Smooth muscle cell of the brain vasculature (primary cell): Measurements from ENCODE around the gene ABCC9.
"Not testable (repeated sequence)": the region's sequence is repeated elsewhere in the genome, so short reads cannot be mapped to it uniquely, and the experiment has no call there.

Source experiments
- DNase-seq: peaks from one replicate; pipeline ENCODE4 v3.0.0-alpha.2; 2012; ENCODE audit warnings: low read depth, low spot score

The ABCC9 gene

DNA sequence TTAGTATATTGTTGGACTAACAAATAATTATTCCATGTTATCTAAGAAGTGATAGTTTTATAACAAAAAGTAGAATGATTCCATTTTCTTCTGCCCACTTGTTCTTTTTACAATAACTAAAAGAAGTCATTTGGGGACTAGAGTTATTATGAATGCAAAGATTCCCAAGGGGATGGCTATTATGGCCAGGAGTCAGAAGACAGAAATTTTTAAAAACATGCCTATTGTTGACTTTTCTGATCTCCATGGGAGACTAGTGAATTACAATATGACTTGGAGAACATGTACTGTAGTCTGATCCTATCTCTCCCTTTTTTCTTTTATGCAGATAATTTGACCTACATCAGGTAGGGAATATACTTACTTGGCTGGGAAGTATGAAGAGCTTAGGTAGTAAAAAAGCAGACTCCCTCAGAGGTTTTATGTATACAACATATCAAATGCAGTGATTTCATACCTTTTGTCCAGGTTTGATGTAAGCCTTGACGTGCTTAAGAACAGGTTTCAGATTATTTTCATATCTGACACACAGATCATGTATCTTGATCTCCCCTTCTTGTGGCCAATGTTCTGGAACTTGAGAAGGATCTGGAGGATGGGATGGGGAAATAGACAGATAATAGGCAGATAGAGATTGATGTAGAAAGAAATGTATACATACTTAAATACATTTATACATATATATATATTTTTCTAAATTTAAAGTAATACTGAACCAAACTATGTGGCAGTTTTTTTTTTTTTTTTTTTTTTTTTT is 125.7 kb downstream of the ABCC9 start:
- DNase-seq = no peak

DNA sequence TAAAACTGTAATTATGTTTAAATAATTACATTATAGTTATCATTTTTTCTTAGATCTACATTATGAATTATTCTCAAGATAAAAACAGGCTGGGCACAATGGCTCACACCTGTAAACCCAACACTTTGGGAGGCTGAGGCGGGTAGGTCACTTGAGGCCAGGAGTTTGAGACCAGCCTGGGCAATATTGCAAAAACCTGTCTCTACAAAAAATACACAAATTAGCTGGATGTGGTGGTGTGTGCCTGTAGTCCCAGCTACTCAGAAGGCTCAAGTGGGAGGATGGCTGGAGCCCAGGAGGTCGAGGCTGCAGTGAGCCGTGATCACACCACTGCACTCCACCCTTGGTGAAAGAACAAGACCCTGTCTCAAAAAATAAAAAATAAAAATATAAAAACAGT is 126.4 kb downstream of the ABCC9 start:
- no peak for DNase-seq

DNA sequence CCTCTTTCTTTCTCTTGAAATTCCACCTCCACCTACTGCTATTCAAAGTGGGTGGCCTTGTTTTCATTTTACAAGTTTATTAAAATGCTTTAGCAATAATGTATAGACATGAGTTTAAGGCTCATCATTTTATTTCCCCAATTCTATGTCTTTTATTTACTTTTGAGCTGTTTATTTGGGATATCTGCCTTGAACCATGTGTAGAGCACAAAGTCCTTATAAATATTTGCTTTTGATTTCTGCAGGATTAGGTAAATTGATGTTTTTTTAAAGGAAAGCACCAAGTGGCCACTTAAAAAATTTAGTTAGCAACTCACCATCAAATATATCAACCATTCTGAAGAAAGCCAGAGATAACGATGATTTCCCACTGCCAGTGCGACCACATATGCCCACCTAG is 126.9 kb downstream of the ABCC9 start:
- no peak for DNase-seq

DNA sequence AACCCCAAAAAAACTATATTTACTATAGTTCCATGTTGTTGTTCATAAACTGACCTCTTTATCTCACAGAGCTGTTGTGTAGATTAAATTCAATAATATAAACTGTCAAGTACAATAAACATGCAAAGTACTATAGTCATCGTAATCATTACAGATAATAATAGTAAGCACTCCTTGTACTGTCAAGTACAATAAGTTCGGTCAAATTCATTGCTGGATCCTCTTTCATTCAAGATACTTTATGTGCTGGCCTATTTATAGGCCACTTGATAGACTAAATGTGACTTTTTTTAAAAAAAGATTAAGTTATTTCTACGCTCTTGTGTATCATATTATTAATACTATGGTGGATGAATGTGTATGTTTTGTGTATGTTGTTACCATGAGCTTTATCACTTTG is 127.5 kb downstream of the ABCC9 start:
- DNase-seq = no peak

DNA sequence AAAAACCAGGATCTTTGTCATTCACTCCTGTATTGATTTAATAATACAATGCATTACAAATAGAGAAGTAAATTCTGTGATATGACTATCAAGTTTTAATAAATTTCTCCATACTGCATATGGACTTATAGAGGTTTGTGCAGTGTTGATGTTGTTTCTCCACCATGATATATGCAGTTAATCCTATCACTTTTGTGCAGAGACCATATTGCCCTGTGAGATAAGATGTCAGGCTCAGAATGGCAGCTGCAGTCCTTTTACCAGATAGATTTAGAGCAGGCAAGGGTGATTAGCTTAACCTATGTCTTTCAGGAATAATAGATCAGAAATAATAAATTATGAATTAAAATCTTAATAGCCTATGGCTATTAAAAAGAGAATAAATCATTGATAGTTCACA is 128.1 kb downstream of the ABCC9 start:
- no peak for DNase-seq

DNA sequence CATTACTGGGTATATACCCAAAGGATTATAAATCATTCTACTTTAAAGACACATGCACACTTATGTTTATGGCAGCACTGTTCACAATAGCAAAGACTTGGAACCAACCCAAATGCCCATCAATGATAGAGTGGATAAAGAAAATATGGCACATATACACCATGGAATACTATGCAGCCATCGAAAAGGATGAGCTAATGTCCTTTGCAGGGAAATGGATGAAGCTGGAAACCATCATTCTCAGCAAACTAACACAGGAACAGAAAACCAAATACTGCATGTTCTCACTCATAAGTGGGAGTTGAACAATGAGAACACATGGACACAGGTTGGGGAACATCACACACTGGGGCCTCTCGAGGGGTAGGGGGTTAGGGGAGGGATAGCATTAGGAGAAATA is 128.9 kb downstream of the ABCC9 start:
- DNase-seq = not testable (repeated sequence)

DNA sequence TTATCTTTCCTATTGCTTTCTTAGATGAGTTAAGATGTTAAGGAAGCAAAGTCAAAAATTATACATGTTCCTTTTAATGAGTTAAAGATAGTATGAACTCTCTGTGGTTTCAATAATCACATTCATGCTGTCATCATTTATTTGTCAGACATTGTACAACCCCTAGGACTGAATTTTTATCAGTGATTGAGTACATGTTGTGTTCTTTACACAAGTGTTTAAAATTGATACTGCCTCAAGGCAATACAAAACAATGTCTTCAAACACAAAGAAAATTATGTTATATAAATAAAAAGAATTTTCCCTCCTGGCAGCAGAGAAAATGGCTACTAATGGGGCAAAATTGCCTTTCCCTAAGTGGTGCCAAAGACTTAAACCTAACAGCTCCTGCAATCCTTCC is 132.1 kb downstream of the ABCC9 start:
- DNase-seq = no peak

DNA sequence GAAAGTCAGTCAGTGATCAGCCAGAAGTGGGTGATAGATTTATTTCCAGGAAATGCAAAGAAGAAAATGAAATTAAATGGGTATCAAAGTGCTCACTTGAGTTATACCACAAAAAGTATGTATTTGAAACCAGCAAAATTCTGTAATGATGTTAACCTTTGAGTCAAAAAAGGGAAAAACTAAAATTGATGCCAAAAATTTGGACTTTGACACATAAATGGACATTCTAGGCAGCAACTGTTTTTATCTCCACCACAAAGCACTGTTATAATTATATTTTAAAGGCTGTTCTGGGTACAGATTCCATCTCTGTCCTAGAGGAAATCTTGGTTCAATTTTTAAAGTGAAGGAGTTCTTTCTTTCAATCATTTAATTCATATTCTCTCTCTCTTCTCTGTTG is 135.0 kb downstream of the ABCC9 start:
- no peak for DNase-seq

DNA sequence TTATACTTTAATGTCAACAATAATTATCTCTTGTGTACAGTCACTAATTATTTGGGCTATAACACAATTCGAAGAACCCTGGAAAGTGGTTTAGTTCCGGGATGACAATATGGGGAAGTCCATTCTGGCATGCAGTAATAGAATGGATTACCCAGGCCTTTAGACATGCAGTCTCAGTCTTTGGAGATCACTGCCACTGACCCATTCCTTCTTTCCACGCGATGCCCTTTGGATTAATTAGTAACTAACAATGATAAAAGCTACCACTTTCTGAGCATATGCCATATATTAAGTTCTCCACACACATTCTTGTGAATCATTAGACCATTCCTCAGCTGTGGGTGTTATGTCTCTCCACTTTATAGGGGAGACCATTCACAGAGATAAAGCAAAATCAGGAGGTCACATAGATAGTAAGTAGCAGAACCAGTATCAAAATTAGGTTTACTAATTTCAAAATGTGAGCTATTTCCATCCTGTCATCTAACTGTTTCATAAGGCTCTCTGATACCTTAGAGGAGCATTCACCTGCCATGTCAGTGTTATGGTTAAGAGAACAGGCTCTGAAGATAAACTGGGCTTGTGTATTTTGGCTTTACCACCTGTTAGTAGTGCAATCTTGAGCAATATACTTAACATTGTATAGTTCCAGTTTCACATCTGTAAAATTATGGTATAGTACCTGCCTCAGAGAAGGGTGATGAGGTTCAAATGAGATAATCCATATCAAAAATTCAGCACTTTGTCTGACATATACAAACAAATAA is 139.5 kb downstream of the ABCC9 start:
- no peak for DNase-seq

DNA sequence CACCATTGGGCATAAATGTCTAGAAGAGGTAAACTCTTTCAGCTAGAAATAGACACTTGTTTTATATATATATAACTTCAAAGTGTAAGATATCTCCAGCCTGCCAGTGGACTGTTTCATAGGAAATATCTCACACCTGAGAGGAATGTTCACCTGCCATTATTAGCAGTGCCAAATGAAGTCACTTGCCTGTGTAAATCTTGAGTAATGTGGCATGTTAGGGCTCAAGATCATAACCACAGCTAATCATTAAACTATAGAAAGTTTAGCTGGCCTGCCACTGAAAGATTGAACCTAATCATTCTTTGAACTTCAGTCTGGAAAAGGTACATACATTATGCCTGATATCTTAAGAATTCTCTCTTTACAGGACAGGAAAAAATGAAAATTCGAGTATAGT is 141.2 kb downstream of the ABCC9 start:
- no peak for DNase-seq

DNA sequence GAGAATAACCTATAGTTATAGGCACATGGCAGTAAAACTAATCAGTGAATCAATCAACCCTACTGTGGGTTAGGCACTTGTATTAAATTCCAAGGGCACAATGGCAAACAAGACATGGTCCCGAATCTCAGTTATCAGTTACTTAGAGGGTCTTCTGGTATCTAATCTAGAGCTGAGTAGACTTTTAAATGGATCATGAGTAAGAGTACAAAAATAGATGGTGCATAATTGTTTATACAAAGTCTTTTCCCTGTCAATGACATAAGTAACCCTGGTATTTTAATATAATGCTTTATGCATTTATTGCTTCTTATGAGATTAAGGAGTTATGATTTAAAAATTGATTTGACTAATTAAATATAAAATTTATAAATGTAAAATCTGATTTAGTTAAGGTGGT is 143.7 kb downstream of the ABCC9 start:
- no peak for DNase-seq

DNA sequence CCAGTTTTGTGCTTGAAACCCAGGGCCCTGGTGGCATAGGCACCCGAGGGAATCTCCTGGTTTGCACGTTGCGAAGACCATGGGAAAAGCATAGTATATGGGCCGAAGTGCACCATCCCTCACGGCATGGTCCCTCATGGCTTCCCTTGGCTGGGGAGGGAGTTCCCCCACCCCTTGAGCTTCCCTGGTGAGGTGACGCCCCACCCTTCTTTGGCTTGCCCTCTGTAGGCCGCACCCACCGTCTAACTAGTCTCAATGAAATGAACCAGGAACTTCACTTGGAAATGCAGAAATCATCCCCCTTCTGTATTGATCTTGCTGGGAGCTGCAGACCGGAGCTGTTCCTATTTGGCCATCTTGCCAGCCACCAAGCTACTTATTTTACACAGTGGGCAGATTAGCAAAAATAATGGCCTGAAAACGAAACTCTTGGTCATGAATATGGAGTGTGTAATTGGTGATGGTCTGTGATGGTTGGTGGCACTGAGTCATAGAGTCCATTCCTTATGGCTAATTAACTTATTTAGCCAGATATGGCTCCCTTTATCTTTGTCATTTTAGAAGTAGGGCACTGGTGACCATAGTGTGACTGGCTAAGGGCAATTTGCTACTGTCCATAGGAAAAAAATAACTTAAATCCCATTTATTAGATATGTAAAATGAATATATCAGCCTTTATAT is 145.4 kb downstream of the ABCC9 start:
- DNase-seq = no peak

DNA sequence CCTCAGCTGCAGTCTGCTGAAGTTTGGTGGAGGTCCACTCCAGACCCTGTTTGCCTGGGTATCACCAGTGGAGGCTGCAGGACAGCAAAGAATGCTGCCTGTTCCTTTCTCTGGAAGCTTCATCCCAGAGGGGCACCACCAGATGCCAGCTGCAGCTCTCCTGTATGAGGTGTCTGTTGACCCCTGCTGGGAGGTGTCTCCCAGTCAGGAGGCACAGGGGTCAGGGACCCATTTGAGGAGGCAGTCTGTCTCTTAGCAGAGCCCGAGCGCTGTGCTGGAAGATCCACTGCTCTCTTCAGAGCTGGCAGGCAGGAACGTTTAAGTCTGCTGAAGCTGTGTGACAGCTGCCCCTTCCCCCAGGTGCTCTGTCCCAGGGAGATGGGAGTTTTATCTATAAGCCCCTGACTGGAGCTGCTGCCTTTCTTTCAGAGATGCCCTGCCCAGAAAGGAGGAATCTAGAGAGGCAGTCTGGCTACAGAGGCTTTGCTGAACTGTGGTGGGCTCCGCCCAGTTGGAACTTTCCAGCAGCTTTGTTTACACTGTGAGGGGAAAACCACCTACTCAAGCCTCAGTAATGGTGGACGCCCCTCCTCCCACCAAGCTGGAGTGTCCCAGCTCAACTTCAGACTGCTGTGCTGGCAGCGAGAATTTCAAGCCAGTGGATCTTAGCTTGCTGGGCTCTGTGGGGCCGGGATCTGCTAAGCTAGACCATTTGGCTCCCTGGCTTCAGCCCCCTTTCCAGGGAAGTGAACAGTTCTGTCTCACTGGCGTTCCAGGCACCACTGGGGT is 146.2 kb downstream of the ABCC9 start:
- not testable (repeated sequence) for DNase-seq

DNA sequence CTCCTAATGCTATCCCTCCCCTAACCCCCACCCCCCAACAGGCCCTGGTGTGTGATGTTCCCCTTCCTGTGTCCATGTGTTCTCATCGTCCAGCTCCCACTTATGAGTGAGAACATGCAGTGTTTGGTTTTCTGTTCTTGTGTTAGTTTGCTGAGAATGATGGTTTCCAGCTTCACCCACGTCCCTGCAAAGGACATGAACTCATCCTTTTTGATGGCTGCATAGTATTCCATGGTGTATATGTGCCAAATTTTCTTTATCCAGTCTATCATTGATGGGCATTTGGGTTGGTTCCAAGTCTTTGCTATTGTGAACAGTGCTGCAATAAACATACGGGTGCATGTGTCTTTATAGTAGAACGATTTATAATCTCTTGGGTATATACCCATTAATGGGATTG is 151.5 kb downstream of the ABCC9 start:
- not testable (repeated sequence) for DNase-seq

DNA sequence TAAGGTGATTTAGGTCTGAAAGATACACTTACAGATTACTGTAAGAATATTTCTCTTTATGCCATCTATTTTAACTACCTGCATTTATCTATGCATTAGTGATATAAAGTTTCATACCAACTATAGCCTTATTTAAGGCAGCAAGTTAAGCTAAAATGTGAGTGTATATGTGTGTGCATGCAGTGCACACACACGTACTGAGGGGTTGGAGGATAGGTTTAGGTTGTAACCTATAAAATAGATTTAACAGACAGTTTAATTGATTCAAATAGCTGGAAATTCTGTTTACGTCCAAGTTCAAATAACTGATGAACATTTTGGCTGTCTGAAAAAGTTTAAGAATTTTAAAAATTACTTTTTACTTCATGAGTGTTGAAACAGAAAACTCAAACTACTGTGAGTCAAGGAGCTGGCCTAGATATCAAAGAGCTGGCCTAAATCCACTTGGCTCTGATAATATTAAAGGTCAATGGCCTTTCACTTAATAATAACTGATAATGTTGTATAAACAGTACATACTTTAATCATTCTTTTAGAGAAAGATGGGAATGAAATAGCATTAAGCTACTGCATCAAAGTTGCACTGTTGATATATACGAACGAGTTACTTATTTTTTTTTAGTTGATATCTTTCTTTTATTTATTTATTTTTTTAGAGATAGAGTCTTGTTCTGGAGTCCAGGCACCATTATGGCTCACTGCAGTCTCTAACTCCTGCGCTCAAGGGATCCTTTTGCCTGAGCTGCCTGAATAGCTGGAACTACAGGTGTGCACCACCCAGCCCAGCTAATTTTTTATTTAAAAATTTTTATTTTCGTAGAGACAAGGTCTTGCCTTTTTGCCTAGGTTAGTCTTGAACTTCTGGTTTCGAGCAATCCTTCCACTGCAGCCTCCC is 152.9 kb downstream of the ABCC9 start:
- DNase-seq = no peak

DNA sequence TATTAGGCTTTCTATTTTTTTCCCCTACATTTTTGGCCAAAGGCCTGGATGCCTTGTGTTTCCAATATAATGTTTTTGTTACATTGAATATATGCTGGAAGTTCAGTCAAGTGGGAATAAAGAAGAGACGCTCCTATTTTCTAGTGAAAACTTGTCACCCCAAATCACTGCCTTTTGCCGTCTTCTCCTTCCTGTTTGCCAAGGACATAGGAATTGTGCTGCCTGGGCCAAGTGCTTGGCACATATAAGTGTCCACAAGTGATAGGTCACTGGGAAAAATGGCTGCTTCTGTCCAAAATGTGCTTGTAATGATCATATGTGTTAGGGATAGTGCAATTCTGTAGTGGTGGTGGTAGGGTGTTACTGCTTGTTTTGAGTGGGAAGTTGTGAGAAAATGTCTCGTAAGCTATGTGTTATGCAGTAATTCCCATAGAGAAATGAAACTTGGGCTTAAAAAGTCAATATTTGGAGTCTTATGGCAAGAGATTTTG is 155.1 kb downstream of the ABCC9 start:
- no peak for DNase-seq

DNA sequence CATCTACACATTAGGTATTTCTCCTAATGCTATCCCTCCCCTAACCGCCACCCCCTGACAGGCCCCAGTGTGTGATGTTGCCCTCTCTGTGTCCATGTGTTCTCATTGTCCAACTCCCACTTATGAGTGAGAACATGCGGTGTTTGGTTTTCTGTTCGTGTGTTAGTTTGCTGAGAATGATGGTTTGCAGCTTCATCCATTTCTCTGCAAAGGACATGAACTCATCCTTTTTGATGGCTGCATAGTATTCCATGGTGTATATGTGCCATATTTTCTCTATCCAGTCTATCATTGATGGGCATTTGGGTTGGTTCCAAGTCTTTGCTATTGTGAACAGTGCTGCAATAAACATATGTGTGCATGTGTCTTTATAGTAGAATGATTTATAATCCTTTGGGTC is 158.5 kb downstream of the ABCC9 start:
- not testable (repeated sequence) for DNase-seq

DNA sequence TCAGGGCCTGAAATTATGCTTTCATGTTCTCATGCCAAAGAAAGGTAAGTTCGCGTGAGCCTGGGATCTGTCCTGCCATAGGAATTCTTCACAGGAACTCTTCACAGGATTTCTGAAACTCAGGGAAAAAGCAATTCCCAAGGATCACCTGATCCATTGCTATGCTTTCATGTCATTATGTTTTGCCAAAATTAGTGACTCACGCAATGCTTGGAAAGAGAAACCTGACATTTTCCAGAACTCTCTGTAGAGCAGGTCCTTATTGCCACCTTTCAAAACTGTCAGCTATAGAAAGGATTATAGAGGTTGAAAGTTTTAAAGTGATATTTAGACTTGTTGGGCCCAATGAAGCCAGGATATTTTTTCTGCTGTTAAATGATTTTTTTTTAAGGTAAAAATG is 160.4 kb downstream of the ABCC9 start:
- DNase-seq = no peak

DNA sequence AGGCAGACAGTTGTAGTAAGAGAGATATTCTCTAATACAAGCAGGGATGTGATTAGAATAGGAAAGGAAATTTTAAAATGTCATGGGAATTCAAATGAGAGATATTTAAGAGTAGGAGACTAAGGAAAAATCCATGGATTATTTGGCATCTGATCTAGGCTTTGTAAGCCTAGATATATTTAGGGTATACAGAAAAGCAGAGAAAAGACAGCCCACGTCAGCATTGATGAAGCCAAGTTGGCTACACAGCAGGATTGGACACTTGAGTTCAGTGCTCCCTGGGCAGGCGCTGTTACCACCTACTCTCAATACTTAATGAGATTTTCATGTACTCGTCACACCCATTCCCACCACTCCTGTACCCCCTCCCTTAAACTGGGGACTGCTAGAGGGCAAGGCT is 165.1 kb downstream of the ABCC9 start:
- no peak for DNase-seq

DNA sequence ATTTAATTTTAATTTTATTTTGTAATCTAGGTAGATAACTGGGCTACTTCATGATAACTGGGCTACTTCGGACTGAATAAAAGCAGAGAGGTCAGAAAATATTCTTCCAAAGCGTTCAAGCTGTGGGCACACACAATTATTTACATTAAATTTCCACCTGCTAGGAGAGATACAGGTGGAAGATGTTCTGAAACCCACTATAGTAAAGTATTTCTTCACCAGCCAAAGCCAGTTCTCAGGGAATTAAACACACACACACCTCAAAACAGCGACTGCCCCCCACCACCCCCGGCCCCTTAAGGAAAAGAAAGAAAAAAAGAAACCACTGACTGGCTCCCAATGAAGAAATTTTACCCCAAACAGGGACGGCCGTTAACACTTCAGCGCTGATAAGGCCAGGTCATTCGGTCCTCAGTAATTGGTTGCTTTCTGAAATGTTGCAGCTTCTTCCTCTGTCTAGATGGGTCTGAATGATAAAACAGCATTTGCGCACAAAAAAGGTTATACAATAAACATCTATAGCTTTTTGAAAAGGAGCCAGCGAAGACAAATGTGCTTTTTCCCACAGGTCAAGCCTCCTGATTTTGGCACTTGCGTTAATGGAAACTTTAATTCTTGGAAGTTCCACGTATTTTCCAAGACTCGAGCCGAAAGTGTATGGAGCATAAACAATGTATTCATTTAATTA is 165.9 kb downstream of the ABCC9 start:
- DNase-seq = no peak
